RWPE1 (cell line): ENCODE results near the gene RNF111.
"Not testable (repeated sequence)": the region's sequence is repeated elsewhere in the genome, so short reads cannot be mapped to it uniquely, and the experiment has no call there.

Source experiments
- CTCF ChIA-PET: fragments of 350-600 bp; sonication (Branson Sonifier 250); formaldehyde crosslinking; extraction: SDS; loops from one replicate; lab custom pipeline; 2021; lab: Yijun Ruan, JAX
- POLR2A ChIA-PET: fragments of 400-600 bp; formaldehyde crosslinking; extraction: SDS; loops from one replicate; lab custom pipeline; 2020; ENCODE audit warnings: antibody characterized with exemption; ENCODE audit not compliant: low non-redundant PET; lab: Yijun Ruan, JAX
- DNase-seq: peaks from one replicate; pipeline ENCODE4 v3.0.0; 2012; ENCODE audit warnings: low spot score
- H3K27ac ChIP-seq: fragments of 450-650 bp; 2 replicates; pipeline ENCODE4 v1.5.1; 2017
- TF ChIP-seq, protein P1 (sequence below): fragments of 450-650 bp; conservative IDR thresholded peaks from 2 replicates; pipeline ENCODE4 v1.5.1; 2017; ENCODE audit warnings: low read depth, mild to moderate bottlenecking

Gene RNF111

DNA sequence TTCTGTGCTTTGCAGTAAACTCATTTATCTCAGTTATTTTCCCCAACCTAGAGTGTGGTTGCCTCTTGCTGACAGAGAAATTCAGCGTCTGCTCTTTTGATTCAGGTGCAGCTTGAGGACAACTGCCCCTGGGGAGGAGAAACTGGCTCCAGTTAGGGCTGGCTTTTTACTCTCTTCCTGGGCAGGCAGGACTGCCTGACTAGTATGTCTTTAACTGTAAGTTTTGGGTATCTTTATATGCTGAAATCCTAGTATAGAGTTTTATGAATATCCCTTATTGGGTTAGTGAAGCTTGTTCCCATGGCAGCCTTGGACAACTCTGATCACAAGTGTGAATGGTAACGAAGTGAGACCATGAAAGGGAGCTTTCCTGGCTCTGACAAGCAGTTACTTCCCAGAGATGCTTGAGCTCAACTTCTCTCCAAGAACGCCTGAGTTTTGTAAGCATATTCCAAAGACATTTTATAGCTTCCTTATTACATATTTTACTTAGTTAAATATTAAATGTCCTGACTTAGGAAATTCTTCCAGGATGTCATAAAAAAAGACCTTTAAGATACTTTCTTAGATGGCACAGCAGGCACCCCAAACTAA is 144.6 kb downstream of the RNF111 start:
- H3K27ac ChIP-seq, result no peak overlapping the region
- CTCF ChIA-PET, result no interaction called here
- POLR2A ChIA-PET, result no interaction called here
- TF ChIP-seq, protein P1, sequence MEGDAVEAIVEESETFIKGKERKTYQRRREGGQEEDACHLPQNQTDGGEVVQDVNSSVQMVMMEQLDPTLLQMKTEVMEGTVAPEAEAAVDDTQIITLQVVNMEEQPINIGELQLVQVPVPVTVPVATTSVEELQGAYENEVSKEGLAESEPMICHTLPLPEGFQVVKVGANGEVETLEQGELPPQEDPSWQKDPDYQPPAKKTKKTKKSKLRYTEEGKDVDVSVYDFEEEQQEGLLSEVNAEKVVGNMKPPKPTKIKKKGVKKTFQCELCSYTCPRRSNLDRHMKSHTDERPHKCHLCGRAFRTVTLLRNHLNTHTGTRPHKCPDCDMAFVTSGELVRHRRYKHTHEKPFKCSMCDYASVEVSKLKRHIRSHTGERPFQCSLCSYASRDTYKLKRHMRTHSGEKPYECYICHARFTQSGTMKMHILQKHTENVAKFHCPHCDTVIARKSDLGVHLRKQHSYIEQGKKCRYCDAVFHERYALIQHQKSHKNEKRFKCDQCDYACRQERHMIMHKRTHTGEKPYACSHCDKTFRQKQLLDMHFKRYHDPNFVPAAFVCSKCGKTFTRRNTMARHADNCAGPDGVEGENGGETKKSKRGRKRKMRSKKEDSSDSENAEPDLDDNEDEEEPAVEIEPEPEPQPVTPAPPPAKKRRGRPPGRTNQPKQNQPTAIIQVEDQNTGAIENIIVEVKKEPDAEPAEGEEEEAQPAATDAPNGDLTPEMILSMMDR, result no peak
- DNase-seq, result no peak

- DNase-seq, result no peak
- ChIA-PET CTCF (no interaction called here), POLR2A (no interaction called here)
- H3K27ac ChIP-seq, result no peak overlapping the region
- TF ChIP-seq, protein P1, result no peak
These were observed 146.5 kb downstream of the RNF111 start for GRCh38 chr15:59133929-59134427.

- ChIA-PET POLR2A (no interaction called here), CTCF (interaction anchor here (1.3 kb wide), 1 partner anchor 364 kb away, joined by 5 read pairs; no protein-coding TSS in a partner anchor)
- no peak for DNase-seq
- no peak overlapping the region for H3K27ac ChIP-seq
- TF ChIP-seq, protein P1, result no peak
These were observed 150.1 kb downstream of the RNF111 start for GRCh38 chr15:59137566-59137965.

DNA sequence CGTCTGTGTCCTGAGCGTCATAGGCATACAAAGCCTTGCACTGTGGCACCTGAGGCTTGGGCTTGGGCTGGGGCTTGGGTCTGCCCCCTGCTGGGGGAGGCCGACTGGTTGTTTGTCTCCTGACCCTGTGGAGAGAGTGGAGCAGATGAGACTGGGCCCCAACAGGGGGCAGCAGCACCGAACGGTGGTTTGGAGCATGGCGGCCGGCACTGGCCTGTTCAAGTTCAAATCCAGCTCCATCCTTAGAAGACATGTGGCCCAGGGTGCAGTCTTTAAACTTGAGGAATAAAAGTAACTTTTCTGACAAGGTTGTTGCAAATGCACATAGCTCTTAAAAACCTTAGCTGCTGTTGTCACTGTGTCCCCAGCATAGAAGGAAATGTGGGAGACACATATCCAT is 150.8 kb downstream of the RNF111 start:
- POLR2A ChIA-PET, result no interaction called here
- TF ChIP-seq, protein P1, result no peak; the same call in 1 of the 2 replicates

GRCh38 chr15:59140422-59141226 is 153.2 kb downstream of the RNF111 start:
- peak; percentile 51 for DNase-seq
- TF ChIP-seq, protein P1, result no peak
- ChIA-PET POLR2A (no interaction called here), CTCF (interaction anchor here (0.6 kb wide), 1 partner anchor 1063 kb away, joined by 4 read pairs; no protein-coding TSS in a partner anchor)
- peak overlapping the region; percentile 70 for H3K27ac ChIP-seq

More for the DNA sequence above, 150.8 kb downstream of the RNF111 start:
- H3K27ac ChIP-seq, result 0 out of 2 replicates have a peak overlapping the region, but pooled peaks have one; percentile 18
- CTCF ChIA-PET, result interaction anchor here (0.7 to 1.3 kb wide), 2 partner anchors 276 to 363 kb away, joined by 4 to 5 read pairs; no protein-coding TSS in a partner anchor
- DNase-seq, result no peak

- POLR2A ChIA-PET, result no interaction called here
- CTCF ChIA-PET, result no interaction called here
- DNase-seq, result no peak
- TF ChIP-seq, protein P1, result no peak
- H3K27ac ChIP-seq, result peak overlapping the region; percentile 48
These were observed 155.8 kb downstream of the RNF111 start for GRCh38 chr15:59143281-59143680.

DNA sequence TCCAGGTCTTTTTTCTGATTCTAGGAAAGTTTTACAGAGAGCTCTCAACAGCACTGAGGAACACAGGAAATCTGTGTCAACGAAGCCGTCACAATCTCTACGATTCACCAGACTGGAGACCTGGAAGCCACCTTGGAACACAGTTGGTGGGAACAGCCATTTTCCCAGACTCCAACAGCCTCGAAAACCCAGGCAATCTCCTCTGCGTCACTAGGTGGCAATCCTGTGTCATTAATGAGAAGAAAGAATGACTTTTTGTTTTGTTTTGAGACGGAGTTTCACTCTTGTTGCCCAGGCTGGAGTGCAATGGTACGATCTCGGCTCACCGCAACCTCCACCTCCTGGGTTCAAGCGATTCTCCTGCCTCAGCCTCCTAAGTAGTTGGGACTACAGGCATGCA is 157.1 kb downstream of the RNF111 start:
- not testable (repeated sequence) for DNase-seq

More for the DNA sequence above, 157.1 kb downstream of the RNF111 start:
- POLR2A ChIA-PET, CTCF ChIA-PET: not testable (repeated sequence)
- H3K27ac ChIP-seq, result 0 out of 2 replicates have a peak overlapping the region, but pooled peaks have one; percentile 48
